GM19035 (cell line): ENCODE results near the gene SLC5A10.

Source experiments
- ATAC-seq: cut with Tn5 transposase; IDR thresholded peaks from one replicate; pipeline ENCODE4 v1.9.1; 2021; ENCODE audit not compliant: unreplicated experiment

The SLC5A10 gene

DNA sequence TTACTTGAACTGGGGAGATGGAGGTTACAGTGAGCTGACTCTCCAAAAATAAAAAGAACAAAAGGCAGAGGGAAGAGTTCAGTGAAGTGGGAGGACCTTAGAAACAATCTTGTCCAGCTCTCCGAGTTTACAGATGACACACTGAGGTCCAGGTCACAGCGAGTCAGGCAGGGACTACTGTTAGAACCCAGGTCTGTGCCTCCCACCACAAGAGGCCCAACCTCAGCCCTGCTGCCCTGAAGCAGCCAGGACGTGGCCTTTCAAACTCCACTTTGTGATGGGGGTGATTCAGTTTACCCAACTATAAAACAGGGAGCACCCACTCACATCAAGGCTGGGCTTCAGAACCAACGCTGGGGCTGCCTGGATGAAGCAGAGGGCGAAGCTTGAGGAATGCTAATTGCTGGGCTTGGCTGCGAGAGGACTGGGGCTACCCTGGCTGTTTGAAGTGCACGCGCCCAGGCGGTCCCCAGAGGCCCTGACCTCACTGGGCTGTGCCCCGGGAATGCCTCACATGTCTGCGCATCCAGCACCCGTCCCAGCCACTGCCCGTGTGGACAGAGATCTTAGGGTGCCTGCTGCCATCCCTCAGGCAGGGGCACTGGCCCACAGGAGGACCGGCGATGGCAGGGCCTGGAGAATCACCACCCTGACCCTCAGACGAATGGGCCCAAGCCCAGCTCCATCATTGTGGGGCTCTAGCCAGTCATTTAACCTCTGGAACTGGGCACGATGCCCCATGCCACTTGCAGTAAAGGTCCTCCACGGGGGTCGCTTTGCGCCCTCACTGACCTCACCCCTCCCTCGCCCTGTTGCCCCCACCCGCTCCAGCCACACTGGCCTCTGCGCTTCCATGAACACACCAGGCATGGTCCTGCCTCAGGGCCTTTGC is 11.4 kb downstream of the SLC5A10 start:
- no peak for ATAC-seq

DNA sequence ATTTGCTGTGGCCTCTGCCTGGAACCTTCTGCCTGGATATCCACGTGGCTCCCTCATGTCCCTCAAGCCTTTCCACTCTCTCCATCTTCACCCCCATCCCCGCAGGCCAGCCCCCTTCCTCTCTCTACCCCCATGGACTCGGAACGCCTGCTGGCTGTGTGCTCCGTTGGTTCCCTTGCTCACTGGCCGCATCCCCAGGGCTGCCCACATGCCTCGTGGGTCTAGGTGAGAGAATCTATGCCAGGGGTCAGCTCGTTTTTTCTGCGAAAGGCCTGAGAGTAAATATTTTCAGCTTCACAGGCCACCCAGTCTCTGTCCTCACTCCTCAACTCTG is 12.0 kb downstream of the SLC5A10 start:
- no peak for ATAC-seq

DNA sequence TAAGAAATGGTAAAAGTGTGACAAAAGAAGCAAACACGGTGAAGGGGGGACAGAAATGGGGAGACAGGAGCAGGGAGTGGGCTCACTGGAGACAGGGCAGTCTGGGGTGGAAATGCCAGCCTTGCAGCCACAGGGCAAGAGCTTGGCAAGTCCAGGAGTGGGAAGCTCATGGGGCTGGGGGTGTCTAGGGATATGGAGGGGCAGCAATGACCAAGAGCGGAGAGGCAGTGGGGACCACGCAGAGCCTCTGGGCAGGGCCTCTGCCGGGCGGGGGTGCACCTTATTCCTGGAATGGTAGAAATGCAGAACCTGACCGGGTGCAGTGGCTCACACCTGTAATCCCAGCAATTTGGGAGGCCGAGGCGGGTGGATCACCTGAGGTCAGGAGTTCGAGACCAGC is 12.6 kb downstream of the SLC5A10 start:
- no peak for ATAC-seq

DNA sequence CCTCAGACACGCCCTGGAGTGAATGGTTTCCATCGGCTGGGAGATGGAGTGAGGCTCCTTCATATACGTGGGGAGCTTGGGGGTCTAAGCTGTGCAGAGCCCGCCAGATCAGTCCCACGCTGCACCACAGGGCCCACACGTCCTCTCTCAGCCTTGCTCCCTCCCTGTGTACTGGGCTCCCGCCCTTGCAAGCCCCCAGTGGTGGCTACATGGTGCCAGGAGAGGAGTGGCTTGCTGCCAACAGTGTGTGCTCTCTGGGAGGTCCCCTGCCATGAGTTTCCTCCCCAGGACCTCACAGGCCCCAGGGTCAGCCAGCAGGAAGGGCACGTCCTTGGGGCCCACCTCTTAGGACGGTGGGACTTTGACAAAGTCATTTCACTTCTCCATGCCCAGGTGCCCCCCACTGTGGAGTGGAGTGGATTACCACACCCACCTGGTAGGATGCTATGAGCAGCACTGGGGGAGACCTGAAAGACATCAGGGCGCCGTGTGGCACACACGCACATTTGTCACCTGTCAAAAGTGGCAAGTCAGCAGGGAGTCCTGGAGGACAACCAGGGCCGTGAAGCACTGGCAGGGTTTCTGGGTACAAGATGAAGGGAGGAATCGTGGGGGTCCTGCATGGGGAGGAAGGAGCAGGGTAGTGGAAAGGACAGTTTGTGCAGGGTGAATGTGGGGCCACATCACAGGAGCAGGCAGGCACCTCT is 13.7 kb downstream of the SLC5A10 start:
- ATAC-seq: no peak

DNA sequence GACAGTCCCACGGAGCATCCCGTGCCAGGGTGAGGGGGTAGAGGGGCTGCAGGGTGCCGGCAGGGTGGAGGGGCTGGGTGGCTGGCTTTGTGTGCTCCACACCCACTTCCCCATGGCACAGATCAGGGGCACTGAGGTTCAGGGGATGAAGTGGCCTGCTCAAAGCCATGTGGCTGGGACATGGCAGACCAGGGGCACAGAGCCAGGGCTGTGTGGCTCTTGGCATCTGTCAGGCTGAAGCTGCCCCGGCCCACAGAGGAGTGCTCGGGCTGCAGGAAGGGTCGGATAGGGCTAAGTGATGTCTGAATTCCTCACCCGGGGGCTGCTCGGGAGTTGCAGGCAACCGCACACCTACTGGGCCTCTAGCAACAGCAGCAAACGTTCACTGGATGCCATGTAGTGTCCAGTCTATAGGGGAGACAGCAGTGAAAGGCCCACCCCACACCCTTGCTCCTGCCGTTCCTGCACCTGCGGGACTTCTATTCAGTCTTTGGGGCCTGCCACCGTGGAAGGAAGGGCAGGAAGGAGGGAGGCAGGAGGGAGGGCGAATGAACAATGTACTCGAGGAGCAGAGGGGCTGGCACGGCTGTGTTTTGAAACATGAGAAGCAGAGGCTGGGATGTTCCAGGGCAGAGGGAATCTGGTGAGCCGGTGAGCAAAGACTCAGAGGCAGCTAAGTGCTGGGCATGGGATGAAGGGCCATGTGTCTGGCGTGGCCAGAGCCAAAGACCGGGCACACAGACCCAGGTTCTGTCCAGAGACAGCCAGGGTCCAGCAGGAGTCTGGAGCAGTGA is 15.1 kb downstream of the SLC5A10 start:
- no peak for ATAC-seq

DNA sequence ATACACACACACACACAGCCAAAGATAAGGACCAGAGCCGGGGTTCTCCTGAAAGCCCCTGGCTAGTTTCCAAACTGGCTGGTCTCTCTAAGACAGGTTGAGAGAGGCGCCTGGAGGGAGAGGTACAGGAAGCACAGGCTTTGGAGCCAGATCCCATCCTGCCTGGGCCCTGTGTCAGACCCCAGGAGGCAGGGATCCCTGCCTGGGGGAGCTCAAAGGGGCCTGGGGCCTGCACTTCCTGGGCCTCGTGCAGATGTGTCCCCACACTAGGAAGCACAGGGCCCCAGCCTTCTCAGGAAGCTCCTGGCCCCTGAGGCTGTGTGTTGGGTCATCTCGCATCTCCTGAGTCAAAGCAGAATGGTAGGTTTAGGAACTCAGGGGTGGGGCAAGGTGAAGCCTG is 16.0 kb downstream of the SLC5A10 start:
- ATAC-seq: no peak

DNA sequence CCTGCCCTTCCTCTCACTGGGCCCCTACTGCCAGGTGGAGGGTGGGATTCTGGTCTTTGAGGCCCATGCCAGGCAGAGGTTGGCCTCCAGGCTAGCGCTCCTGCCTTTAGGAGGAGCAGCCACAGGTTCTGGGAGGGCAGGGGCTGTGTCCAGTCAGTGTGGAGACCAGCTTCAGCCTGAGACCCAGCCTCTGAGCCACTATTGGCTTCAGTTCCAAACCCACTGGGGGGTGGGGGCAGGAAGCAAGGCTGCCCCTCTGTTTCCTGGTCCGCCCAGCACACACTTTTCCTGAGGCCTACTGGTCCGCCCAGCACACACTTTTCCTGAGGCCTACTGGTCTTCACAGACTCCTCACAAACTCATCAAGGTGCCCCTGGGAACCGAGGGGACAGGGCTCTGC is 16.4 kb downstream of the SLC5A10 start:
- ATAC-seq: no peak

DNA sequence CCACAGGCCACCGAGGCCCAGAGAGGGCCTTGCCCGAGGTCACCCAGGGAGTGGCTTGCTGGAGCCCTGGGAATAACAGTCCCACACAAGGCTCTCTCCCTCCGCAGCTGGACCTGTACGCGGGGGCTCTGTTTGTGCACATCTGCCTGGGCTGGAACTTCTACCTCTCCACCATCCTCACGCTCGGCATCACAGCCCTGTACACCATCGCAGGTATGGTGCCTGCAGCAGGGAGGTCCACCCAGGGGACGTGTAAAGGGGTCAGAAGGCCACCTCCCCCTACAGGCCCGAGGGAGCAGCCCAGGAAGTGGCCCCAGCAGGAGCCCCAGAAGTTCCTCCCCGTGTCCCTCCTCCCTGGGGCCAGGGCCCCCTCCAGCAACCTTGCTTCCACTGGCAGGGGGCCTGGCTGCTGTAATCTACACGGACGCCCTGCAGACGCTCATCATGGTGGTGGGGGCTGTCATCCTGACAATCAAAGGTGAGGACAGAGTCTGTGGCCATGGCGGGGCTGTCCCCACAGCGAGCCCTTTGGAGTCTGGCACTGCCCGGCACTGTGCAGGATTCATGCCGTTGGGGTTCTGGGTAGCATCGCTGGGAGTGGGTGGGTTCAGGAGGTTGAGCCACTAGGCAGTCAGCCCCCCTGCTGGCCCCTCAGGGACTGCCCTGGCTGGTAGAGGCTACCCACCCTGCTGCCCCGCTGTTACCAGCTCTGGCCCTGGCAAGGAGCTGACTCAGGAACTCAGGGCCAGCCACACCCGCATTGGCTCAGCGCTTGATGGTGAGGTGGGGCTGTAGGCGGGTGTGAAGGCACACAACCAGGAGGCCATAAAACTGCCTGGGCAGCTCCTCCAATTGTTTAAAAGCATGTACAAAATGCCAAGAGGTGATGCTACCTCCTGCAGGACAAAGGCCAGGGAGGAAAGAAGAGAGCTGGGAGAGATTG is 17.3 kb downstream of the SLC5A10 start:
- ATAC-seq: no peak

DNA sequence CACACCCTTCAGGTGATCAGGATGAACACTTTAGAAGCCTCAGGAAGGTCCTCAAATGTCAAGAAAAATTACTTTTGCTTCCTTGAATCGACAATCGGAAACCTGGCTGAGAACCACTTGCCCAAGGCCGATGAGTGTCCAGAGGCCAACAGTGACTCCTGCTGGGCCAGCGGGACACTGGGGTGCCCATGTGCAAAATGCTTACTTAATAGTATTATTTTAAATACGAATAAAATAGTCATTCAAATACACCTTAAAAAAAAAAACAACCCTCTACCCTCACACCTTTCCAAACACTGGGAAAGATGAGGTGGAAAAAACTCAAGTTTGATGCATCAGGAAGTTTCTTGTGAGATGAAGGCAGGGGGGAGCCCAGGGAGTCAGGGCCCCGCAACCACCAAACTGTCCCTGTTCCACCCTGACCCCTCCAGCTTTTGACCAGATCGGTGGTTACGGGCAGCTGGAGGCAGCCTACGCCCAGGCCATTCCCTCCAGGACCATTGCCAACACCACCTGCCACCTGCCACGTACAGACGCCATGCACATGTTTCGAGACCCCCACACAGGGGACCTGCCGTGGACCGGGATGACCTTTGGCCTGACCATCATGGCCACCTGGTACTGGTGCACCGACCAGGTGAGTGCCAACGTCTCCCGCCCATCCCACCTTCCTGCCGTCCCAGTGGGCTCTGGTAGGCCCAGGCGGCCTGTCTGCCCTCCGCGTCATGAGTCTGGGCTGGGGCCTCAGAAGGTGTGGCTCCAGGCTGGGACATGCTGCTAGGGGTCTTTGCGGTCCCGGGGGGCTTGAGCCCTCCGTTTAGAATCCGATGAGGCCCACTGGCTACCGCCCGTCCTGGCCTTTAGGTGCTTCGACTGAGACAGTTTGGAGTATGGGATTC is 18.9 kb downstream of the SLC5A10 start:
- ATAC-seq: no peak

DNA sequence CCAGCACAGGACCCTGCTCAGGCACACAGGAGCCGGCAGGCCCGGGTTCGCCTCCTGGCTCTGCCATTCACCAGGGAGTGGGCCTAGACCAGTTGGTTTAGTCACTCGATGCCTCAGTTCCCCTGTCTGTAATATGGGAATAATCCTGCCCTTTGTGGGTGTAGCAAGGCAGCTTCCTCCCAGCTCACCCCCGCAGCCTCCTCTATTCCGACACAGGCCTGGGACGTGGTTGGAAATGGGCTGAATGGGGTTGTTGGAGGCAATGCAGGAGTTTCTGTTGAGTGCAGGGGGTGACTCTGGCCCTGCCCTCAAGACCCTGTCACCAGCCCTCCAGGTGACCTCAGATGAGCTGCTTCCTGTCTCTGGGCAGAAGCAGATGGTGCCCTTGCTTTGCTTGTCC is 19.8 kb downstream of the SLC5A10 start:
- no peak for ATAC-seq

DNA sequence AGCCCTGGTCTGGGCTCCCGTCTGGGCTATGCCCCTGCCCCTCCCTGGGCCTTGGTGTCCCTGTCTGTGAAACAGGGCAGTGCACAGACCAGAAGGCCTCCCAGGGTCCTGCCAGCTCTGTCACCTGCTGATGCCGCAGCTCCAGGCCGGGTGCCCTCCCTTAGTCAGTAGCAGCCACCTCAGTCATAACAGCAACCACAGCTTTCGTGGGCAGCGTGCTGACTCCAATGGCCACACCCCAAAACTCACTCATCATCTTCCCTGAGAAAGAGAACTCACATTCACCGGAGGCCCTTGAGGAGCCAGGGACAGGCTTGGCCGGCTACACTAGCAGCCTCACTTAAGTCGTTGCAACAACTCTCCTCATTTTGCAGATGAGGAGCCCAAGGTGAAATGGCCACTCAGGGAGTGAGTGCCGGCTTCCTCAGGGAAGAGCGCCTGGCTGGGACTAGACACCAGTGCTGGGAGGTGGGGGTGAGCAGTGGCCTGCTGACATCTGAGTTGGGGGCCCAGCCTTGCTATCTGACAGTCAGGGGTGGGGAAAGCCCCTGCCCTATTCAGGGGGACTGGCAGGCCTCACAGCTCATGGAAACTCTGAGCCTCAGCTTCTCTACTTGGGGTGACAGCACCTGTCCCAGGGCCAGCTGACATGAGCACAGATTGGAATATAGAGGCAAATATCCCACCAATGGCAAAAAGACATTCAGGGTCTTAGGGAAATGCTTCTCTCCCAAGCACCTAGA is 22.6 kb downstream of the SLC5A10 start:
- no peak for ATAC-seq

DNA sequence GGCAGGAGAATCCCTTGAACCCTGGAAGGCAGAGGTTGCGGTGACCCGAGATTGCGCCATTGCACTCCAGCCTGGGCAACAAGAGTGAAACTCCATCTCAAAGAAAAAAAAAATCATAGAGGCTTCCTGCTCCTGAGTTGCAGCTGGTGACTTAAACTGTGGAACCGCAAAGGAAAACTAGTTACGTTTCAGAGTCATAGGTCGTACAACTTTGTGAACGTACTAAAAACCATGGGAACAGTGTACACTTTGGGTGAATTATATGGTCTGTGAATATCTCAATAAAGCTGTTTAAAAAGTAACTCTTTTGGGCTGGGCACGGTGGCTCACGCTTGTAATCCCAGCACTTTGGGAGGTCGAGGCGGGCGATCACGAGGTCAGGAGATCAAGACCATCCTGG is 23.6 kb downstream of the SLC5A10 start:
- no peak for ATAC-seq

DNA sequence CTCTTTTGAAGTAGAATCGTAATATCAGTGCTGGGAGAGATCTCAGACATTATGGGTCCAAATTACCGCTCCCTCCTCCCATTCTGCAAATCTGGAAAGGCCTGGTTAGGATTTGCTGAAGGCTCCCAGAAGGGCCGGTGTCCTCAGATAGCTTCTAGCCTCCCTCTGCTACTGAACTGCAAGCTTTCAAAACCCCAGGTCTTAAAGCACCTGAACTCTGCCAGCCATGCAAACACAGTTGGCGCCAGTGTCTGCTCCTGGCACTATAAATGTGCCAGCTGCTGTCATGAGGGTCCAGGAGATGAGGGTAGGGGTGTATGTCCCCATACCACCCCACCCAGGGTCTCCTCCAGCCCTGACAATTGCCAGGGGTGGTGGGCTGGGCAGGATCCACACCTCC is 24.2 kb downstream of the SLC5A10 start:
- ATAC-seq: no peak

DNA sequence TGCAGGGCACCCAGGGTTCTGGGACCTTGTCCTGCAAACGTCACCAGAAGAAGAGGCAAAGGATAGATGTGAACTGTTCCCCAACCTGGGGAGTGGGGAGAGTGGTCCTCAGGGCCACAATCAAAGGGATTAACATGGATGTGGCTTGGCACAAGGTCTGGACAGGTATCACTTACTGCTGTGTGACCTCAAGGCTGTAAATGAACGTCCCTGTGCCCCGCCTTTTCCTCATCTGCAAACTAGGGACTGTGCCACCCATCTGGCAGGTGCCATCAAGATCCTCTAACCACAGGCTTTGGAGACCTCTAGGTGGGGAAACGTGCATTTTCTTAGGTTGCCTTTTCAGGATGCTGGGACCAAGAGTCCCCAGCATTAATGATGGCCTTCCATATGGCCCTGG is 25.1 kb downstream of the SLC5A10 start:
- ATAC-seq: no peak

DNA sequence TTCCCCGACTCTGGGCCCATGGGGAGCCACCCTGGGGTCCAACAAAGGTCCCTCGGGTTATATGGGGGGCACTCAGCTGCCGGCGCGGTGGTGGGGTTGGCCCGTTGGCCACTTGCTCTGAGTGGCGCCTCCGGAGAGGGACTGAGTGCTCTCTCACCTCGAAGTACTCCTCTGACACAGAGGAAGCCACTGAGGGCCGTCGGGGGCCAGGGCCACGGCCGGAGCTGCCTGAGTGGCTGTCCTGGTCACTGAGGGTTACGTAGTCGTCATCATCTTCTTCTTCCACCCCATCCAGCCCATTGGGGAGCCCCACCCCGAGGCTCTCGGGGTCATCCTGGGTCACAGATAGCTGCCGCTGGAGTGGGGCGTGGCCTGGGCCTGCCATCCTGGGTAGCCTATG is 25.7 kb downstream of the SLC5A10 start:
- ATAC-seq: no peak

DNA sequence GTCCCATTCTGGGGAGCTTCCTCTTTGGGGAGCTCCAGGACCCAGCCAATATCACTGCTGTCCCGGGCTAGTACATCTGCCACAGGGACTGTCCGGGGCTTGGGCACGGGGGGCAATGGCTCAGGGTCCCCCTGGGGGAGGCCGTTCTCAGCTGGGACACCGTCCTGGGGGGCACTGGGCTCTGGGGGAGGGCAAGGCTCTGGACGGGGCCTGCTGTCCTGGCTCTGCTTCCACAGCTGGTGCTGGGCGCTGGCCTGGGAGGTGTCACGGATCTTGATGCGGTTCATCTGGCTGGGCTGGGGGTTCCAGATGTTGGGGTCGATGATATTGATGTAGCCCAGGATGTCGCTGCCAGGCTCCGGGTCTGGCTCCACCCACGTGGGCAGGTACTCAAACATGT is 26.1 kb downstream of the SLC5A10 start:
- no peak for ATAC-seq

DNA sequence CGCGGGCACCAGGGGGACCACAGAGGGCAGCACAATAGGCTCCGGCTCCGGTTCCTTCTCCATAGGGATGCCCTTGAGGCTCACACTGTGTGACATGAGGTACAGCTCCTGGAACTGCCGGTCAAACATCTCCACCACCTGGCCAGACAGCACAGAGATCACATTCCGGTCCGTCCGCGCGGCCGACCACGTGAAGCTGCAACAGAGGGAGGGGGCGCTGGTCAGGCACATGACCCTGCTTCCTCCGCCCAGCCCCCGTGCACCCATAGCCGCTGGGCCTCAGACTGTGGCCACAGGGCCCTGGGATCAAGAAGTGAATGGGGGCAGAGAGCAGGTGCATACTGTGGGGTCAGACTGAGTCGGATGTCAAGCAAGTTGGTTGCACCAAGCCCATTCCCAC is 26.7 kb downstream of the SLC5A10 start:
- ATAC-seq: no peak

DNA sequence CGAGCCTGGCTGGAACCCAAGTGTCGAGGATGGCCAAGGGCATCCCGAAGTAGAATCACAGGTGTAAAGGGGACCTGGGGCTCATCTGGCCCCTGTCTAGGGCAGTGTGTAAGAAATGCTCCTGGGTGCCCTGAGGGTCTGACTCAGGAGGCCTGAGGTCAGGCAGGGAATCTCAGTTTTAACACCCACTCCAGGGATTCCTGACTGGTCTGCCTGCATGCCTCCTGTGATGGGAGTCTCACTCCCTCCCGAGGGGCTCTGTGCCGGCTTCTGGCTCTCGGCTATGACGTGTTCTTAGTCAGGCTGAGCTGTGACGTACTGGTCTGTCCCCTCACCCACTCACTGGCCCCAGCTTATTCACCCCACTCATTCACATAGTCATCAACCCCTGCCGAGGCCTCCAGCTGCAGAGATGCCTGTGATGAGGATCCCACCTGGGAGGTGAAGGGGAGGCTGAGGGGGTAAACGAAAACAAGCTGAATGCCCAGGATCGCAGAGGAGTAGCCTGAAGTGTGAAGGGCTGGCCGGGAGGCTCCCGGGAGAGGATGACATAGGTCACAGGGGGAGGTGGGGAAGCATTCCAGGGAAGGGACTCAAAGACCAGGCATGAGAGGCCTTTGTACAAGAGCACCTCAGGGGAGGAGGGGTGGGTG is 28.8 kb downstream of the SLC5A10 start:
- ATAC-seq: no peak

DNA sequence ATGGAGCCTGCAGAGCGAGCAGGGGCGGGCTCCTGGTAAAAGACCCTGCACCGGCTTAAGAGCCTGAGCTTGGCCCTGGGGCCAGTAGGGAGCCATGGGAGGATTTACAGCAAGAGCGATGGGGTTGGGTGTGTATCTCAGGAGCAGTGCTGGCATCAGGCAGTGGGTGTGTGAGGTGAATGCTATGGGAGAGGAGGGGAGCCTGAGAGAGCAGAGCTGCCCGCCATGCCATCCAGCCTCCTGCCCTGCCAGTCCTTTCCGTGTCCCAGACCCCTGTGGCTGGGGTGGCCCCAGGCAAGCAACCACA is 29.3 kb downstream of the SLC5A10 start:
- ATAC-seq: no peak
